Right lobe of liver (tissue), 6 donors: Measurements from ENCODE around the gene GPR87. TPM values are rescaled to one million over a fixed set of nuclear protein-coding genes. Genes with fewer than 3 reads are reported as not detected.

Experiments
- ATAC-seq, 4 donors: fragments of 200-7000 bp; cut with Tn5 transposase; one replicate each; pipeline ENCODE4 v1.9.1; 2020; ENCODE audit warnings: mild to moderate bottlenecking in 4 of 4, moderate library complexity in 4 of 4
- DNase-seq, 3 donors: peaks; one replicate each; pipeline ENCODE4 v3.0.0-alpha.2; 2020
- H3K27ac ChIP-seq, 3 donors: fragments of 200-600 bp; one replicate each; pipeline ENCODE4 v1.8.0; 2022
- H3K27me3 ChIP-seq, 2 donors: fragments of 200-600 bp; one replicate each; pipeline ENCODE4 v1.8.0; 2022
- H3K36me3 ChIP-seq, 4 donors: fragments of 200-600 bp; sonication (generic) in 1 of 4; one replicate each; pipeline versions ENCODE4 v1.5.1 to v1.8.0; 2017 to 2022; ENCODE audit warnings: control low read depth in 1 of 4
- H3K4me1 ChIP-seq, 4 donors: fragments of 200-600 bp; sonication (generic) in 1 of 4; one replicate each; pipeline versions ENCODE4 v1.5.1 to v1.8.0; 2017 to 2022; ENCODE audit warnings: control low read depth in 1 of 4
- H3K4me3 ChIP-seq, 3 donors: fragments of 200-600 bp; one replicate each; pipeline ENCODE4 v1.8.0; 2022
- H3K9me3 ChIP-seq, 4 donors: fragments of 200-600 bp; sonication (generic) in 1 of 4; one replicate each; pipeline versions ENCODE4 v1.5.1 to v1.8.0; 2017 to 2022; ENCODE audit warnings: control low read depth in 1 of 4
- POLR2A ChIP-seq: fragments of 450-650 bp; IDR thresholded peaks from one replicate; pipeline ENCODE4 v1.6.1; 2017; ENCODE audit warnings: antibody characterized with exemption, mild to moderate bottlenecking
- WGBS: methylation state at CpG from one replicate; pipeline ENCODE4 v1.1.6; 2018; ENCODE audit warnings: low coverage, low lambda C conversion rate; ENCODE audit not compliant: insufficient coverage; ENCODE audit errors: missing lambda C conversion rate; 5-methylcytosine and 5-hydroxymethylcytosine counted together
- intact Hi-C, 2 donors: fragments of 100-400 bp; cut with DNase I; formaldehyde crosslinking; loops; one replicate each; pipeline versions ENCODE4 v1.11.2 to v1.14.1; 2022
- total RNA-seq, 6 experiments: library from RNA; depleted of rRNA in 2 of 6; stranded (reverse); fragments of >200 nt in 2 of 6; fragmentation: NEBNext Ultra II Directional in 3 of 6; extraction: Animal tissue kit (Norgen Biotek cat#: 25700) in 3 of 6; gene quantifications; one replicate each; pipeline versions ENCODE4 v1.1.0 to v1.2.4, GENCODE V29; 2016 to 2023
- TF ChIP-seq, protein P1 (sequence below), 4 donors: fragments of 200-600 bp in 3 of 4; fragments of 450-650 bp in 1 of 4; IDR thresholded peaks; one replicate each; pipeline versions ENCODE4 v1.5.1 to v1.8.0; 2016 to 2022; ENCODE audit warnings: antibody characterized with exemption in 4 of 4, mild to moderate bottlenecking in 2 of 4
- donor health status: DM: no; HTN: yes; CAD: no.
- donor health status: DM: no; HTN: no; CAD: no.
- donor health status: DM: no; HTN: no; CAD: no.
- donor health status: DM: no; HTN: yes; CAD: no.
- donor health status: DM: no; HTN: yes; CAD: no.

Gene GPR87
- total RNA-seq, 6 experiments from 2014 or later, result not detected

DNA sequence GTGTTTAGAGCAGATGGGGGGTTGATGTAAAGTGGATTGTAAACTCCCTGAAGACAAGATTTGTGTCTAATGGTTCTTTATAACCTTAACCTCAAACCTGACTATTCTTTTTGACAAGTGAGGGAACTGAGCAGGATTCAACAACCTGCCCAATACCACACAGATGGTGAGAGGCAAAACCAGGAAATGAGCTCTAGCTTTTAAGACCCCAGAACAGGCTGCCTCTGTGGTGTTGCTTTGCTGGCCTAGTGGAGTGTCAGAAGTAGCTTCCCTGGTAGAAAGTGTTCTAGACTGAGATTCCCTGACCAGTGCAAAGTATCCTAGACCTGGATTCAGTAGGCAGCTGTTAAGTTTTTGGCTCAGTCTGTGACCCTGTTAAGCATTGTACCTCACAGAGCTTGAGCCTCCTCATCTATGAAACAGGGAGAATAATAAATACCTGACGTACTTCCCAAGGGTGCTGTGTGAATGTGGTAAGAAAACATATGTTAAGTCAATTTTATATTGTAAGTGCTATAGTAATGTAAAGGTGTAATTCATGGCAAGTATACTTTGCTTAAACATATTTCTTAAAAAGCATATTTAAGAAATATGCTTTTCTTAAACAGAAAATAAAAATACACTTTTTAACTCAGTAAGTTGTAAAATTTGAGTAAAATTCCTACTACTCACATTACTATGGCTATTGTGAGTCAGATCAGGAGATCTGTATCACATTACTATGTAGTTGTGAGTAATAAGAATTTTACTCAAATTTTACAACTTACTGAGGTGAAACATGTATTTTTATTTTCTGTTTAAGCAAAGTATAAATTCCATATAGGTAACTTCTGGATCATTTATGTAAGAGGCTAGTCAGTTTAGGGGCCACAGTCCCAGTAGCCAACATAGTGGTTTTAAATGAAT is 8.8 kb downstream of the GPR87 start:
- Histone ChIP-seq H3K36me3 (no peaks in the 10 kb centered on the region), H3K4me1 (no peaks in the 10 kb centered on the region), H3K4me3 (no peak overlapping the region), H3K27ac (no peak overlapping the region), H3K9me3 (peaks cover 0 to 3% (median 0%) of the 10 kb centered on the region in 4 donors), H3K27me3 (no peaks in the 10 kb centered on the region)
- no peak for TF ChIP-seq POLR2A
- TF ChIP-seq, protein P1, sequence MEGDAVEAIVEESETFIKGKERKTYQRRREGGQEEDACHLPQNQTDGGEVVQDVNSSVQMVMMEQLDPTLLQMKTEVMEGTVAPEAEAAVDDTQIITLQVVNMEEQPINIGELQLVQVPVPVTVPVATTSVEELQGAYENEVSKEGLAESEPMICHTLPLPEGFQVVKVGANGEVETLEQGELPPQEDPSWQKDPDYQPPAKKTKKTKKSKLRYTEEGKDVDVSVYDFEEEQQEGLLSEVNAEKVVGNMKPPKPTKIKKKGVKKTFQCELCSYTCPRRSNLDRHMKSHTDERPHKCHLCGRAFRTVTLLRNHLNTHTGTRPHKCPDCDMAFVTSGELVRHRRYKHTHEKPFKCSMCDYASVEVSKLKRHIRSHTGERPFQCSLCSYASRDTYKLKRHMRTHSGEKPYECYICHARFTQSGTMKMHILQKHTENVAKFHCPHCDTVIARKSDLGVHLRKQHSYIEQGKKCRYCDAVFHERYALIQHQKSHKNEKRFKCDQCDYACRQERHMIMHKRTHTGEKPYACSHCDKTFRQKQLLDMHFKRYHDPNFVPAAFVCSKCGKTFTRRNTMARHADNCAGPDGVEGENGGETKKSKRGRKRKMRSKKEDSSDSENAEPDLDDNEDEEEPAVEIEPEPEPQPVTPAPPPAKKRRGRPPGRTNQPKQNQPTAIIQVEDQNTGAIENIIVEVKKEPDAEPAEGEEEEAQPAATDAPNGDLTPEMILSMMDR (IDR thresholded peaks at IDR 0.05), result no peak
- no peak for ATAC-seq
- no peak for DNase-seq
- WGBS, result 88% methylated on average over 1 of the region's 1 CpG
- intact Hi-C loops, result no loop called here

GRCh38 chr3:151307131-151307530 is 9.5 kb downstream of the GPR87 start:
- Histone ChIP-seq H3K27me3 (no peaks in the 10 kb centered on the region), H3K27ac (no peak overlapping the region), H3K4me1 (no peaks in the 10 kb centered on the region), H3K36me3 (no peaks in the 10 kb centered on the region), H3K9me3 (peaks cover 0 to 3% (median 0%) of the 10 kb centered on the region in 4 donors), H3K4me3 (no peak overlapping the region)
- TF ChIP-seq, protein P1 (IDR thresholded peaks at IDR 0.05), result no peak
- TF ChIP-seq POLR2A, result no peak
- no peak for ATAC-seq
- no peak for DNase-seq
- intact Hi-C loops, result no loop called here

GRCh38 chr3:151306168-151306810 is 10.3 kb downstream of the GPR87 start:
- ATAC-seq, result no peak
- WGBS, result 72% methylated on average over 2 of the region's 6 CpGs
- no peak overlapping the region for H3K27ac ChIP-seq
- TF ChIP-seq, protein P1 (IDR thresholded peaks at IDR 0.05), result no peak
- no peak for TF ChIP-seq POLR2A
- H3K27me3 ChIP-seq, result no peaks in the 10 kb centered on the region
- H3K9me3 ChIP-seq, result peaks cover 0 to 3% (median 0%) of the 10 kb centered on the region in 4 donors
- intact Hi-C loops, result no loop called here
- H3K4me1 ChIP-seq, result no peaks in the 10 kb centered on the region
- no peak for DNase-seq
- H3K36me3 ChIP-seq, result no peaks in the 10 kb centered on the region
- H3K4me3 ChIP-seq, result no peak overlapping the region

DNA sequence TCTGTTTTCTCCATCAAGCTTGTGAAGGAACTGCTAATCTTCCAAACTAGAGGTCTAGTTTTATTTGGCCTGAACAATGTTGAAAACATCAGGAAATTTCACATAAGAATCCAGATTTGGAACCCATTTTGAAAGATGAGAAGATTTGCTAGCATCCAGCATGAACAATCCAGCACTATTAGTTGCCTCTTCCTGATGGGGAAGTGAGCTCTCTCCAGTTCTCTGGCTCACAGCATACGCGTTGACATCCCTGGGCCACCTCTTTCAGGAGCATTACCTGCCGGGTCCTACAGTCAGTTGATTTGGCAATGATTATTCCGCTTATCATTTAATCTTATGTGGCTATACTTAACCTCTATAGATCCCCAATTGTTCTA is 10.9 kb downstream of the GPR87 start:
- Histone ChIP-seq H3K4me1 (no peaks in the 10 kb centered on the region), H3K9me3 (peaks cover 0 to 3% (median 0%) of the 10 kb centered on the region in 4 donors), H3K36me3 (no peaks in the 10 kb centered on the region), H3K27ac (no peak overlapping the region), H3K4me3 (no peak overlapping the region), H3K27me3 (no peaks in the 10 kb centered on the region)
- TF ChIP-seq POLR2A, result no peak
- DNase-seq, result no peak
- 96% methylated on average over 4 of the region's 4 CpGs for WGBS
- intact Hi-C loops, result no loop called here
- no peak for ATAC-seq
